GM12873 (cell line): ENCODE data around the gene PIH1D2.

Source experiments
- CTCF ChIP-seq: IDR thresholded peaks from 2 replicates; pipeline ENCODE4 v1.5.1; 2012; ENCODE audit warnings: low read depth, mild to moderate bottlenecking, moderate library complexity, low read length, control low read depth; ENCODE audit not compliant: insufficient read depth; ENCODE audit errors: missing control alignments

Gene PIH1D2

DNA sequence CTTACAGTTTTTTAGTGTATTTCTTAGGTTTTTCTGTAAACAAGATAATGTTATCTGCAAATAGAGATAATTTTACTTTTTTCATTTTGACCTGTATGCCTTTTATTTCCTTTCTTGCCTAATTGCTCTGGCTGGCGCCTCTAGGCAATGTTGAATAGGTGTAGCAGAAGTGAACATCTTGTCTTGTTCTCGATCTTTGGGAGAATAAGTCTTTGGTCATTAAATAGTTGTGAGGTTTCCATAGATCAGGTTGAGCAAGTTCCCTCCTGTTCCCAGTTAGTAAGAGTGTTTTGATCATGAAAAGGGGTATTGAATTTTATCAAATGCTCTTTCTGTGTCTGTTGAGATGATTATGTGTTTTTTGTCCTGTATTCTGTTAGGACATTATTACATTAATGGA lies 24.0 kb downstream of the PIH1D2 start:
- no peak for TF ChIP-seq CTCF

DNA sequence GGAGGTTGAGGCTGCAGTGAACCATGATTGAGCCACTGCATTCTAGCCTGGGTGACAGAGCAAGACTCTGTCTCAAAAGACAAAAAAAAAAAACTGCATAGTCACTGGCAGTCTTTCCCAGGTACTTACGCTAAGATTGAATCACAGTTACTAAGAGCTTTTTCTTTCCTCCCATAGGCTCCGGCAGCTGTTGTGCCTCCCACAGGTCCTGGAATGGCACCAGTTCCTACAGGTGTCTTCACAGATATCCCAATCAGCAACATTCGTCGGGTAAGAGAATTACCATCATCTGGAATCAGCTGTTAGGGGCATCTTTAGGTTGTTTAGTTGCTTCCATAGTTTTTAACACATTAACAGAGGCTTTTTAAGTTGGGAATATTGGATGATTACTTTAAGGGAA lies 28.9 kb downstream of the PIH1D2 start:
- no peak for TF ChIP-seq CTCF

GRCh38 chr11:112042961-112043304 lies 30.9 kb downstream of the PIH1D2 start:
- no peak for TF ChIP-seq CTCF

DNA sequence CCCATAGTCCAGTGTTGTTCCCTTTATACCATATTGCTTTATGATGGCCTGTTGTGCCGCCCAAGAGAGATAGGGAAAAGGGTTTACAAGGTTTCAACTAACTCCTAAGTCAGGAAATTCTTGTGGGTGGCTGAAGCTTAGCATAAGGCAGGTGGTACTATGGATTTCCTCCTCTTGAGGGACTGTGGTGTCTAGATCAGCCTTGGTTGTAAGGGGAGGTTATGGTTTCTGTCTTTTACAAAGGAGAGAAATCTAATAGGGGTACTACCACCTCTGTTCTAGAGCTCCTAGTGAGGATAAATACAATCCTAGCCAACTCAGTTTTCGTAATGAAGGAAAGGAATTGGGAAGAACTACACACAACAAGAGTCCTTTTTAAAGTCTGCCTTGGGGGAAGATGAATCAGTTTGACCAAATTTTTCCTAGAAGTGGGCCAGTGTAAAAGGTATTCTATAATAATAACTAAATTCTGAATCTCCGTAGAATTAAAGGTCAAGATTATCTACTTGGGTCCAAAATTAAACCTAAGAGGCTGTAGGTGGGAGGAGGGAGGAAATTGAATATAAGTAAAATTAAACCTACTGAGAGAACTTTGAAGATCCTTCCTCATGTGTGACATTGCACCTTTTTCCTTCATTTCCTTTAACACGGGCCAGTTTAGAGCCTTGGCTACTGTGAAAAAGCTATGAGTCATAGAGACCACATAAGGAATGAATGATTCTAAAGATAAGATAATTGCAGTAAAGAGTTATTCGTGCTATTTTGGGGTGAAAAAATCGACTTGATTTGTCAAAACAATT lies 31.5 kb downstream of the PIH1D2 start:
- TF ChIP-seq CTCF, result no peak

DNA sequence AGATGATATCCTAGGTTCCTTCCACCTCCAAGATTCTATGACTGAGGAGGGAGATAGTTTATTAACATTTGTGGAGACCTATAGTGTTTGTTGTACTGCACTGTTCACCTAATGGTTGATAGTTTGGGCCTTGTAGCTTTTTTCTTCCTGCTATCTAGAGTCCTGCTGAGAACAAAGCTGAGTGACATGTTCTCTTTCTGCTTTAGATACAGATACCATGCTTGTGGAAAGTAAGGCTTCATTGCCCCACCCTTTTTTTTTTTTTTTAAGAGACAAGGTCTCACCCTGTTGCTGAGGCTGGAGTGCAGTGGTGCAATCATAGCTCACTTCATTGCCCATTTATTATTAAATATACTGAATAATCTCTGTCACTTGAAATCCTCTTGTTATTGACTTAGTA lies 36.3 kb downstream of the PIH1D2 start:
- no peak for TF ChIP-seq CTCF

DNA sequence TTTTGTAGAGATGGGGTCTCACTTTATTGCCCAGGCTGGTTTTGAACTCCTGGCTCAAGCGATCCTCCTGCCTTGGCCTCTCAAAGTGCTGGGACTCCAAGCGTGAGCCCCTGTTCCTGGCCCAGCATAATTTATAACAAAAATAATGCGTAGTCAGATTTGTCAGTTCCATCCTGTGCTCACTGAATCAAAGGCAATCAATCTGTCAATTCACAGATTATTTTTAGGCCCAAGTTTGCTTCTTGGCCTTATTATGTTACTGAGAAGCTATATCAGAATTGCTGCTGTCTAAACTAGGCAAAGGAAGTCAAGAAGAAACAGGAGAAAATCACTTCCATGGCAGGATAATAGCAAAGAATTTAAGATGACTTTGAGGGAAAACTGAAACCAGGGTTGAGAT lies 39.9 kb downstream of the PIH1D2 start:
- TF ChIP-seq CTCF, result no peak

GRCh38 chr11:112029460-112029859 lies 44.4 kb downstream of the PIH1D2 start:
- no peak for TF ChIP-seq CTCF
